GM19238 (cell line): ENCODE data around the gene ZYG11A.
A peak's percentile ranks its signal among the peaks of the same experiment; 100 is the strongest.

Experiments
- DNase-seq: peaks from one replicate; pipeline ENCODE4 v3.0.0; 2011; ENCODE audit warnings: low spot score; ENCODE audit not compliant: insufficient read length

Gene ZYG11A

GRCh38 chr1:52876843-52877242, 34.3 kb downstream of the ZYG11A start:
- DNase-seq, result no peak

- DNase-seq, result no peak
These were observed 35.0 kb downstream of the ZYG11A start for GRCh38 chr1:52877554-52877953.

- no peak for DNase-seq
These were observed 37.6 kb downstream of the ZYG11A start for GRCh38 chr1:52880206-52880605.

- DNase-seq, result no peak
These were observed 44.9 kb downstream of the ZYG11A start for GRCh38 chr1:52887483-52887882.

- no peak for DNase-seq
These were observed 50.1 kb downstream of the ZYG11A start for GRCh38 chr1:52892424-52893215.

GRCh38 chr1:52899445-52899894, 56.9 kb downstream of the ZYG11A start:
- DNase-seq, result no peak

GRCh38 chr1:52900402-52900801, 57.8 kb downstream of the ZYG11A start:
- no peak for DNase-seq

GRCh38 chr1:52901384-52901783, 58.8 kb downstream of the ZYG11A start:
- DNase-seq, result no peak

GRCh38 chr1:52904208-52904926, 61.8 kb downstream of the ZYG11A start:
- DNase-seq, result no peak

GRCh38 chr1:52904927-52905698, 62.6 kb downstream of the ZYG11A start:
- DNase-seq, result peak; percentile 63

GRCh38 chr1:52906135-52906603, 63.6 kb downstream of the ZYG11A start:
- DNase-seq, result no peak

- DNase-seq, result no peak
These were observed 64.7 kb downstream of the ZYG11A start for GRCh38 chr1:52907068-52907811.

GRCh38 chr1:52907812-52908153, 65.2 kb downstream of the ZYG11A start:
- no peak for DNase-seq

GRCh38 chr1:52911541-52911940, 69.0 kb downstream of the ZYG11A start:
- DNase-seq, result no peak

- DNase-seq, result no peak
These were observed 70.5 kb downstream of the ZYG11A start for GRCh38 chr1:52913014-52913413.

- no peak for DNase-seq
These were observed 71.0 kb downstream of the ZYG11A start for GRCh38 chr1:52913537-52913936.

GRCh38 chr1:52914463-52914862, 71.9 kb downstream of the ZYG11A start:
- DNase-seq, result no peak

GRCh38 chr1:52915211-52915854, 72.8 kb downstream of the ZYG11A start:
- no peak for DNase-seq

GRCh38 chr1:52915855-52916220, 73.3 kb downstream of the ZYG11A start:
- DNase-seq, result no peak

- no peak for DNase-seq
These were observed 73.8 kb downstream of the ZYG11A start for GRCh38 chr1:52916241-52916975.
